A673 (cell line): ENCODE results near the gene EXOC4. TPM values are rescaled to one million over a fixed set of nuclear protein-coding genes. Genes with fewer than 3 reads are reported as not detected.
"Not testable (repeated sequence)": the region's sequence is repeated elsewhere in the genome, so short reads cannot be mapped to it uniquely, and the experiment has no call there.

Experiments
- BruUV-seq: library from RNA; stranded (reverse); fragments of 400-500 nt; replicated peaks from 2 replicates; lab custom pipeline; 2021; lab: Mats Ljungman, UMichigan
- CTCF ChIA-PET: fragments of 300-600 bp; sonication (Branson Sonifier 250); formaldehyde crosslinking; loops from one replicate; lab custom pipeline; 2022; ENCODE audit warnings: antibody characterized with exemption; lab: Charles Lee
- POLR2A ChIA-PET: fragments of 300-600 bp; sonication (Branson Sonifier 250); formaldehyde crosslinking; loops from one replicate; lab custom pipeline; 2022; ENCODE audit warnings: antibody characterized with exemption; ENCODE audit not compliant: low non-redundant PET; lab: Charles Lee
- DNase-seq: peaks from one replicate; pipeline ENCODE4 v3.0.0-alpha.2; 2015; ENCODE audit warnings: low spot score
- H3K27ac ChIP-seq: fragments of 200-600 bp; sonication (generic); 2 replicates; pipeline ENCODE4 v1.5.1; 2016; ENCODE audit warnings: mixed run types, low read depth, mild to moderate bottlenecking, mixed read lengths, antibody characterized with exemption, low read length; ENCODE audit not compliant: poor library complexity, severe bottlenecking
- H3K27me3 ChIP-seq: fragments of 200-600 bp; sonication (generic); replicated peaks from 2 replicates; pipeline ENCODE4 v1.6.1; 2017; ENCODE audit warnings: mixed run types, low read depth, mild to moderate bottlenecking, mixed read lengths, antibody characterized with exemption, low read length; ENCODE audit not compliant: insufficient read depth, poor library complexity
- H3K36me3 ChIP-seq: fragments of 200-600 bp; sonication (generic); 2 replicates; pipeline ENCODE4 v1.6.1; 2016; ENCODE audit warnings: mixed run types, mild to moderate bottlenecking, mixed read lengths, antibody characterized with exemption, low read length; ENCODE audit not compliant: insufficient read depth, poor library complexity, severe bottlenecking
- H3K4me1 ChIP-seq: fragments of 200-600 bp; sonication (generic); 2 replicates; pipeline ENCODE4 v1.6.1; 2017; ENCODE audit warnings: mixed run types, mild to moderate bottlenecking, mixed read lengths, antibody characterized with exemption, low read length; ENCODE audit not compliant: insufficient read depth, poor library complexity, severe bottlenecking
- H3K4me3 ChIP-seq: fragments of 200-600 bp; sonication (generic); 2 replicates; pipeline ENCODE4 v1.5.1; 2016; ENCODE audit warnings: low read depth, mixed run types, mild to moderate bottlenecking, mixed read lengths, low read length; ENCODE audit not compliant: poor library complexity, severe bottlenecking
- H3K9me3 ChIP-seq: fragments of 200-600 bp; sonication (generic); 2 replicates; pipeline ENCODE4 v1.6.1; 2016; ENCODE audit warnings: mixed run types, low read depth, mild to moderate bottlenecking, mixed read lengths, antibody characterized with exemption, low read length; ENCODE audit not compliant: poor library complexity, severe bottlenecking
- CTCF ChIP-seq: fragments of 300-800, 200-600 bp; sonication (generic); conservative IDR thresholded peaks from 2 replicates; pipeline ENCODE4 v1.5.1; 2017; ENCODE audit warnings: low read depth, mild to moderate bottlenecking, antibody characterized with exemption, low read length, moderate library complexity, mixed read lengths
- EZH2 ChIP-seq: fragments of 200-600 bp; sonication (generic); IDR thresholded peaks from 2 replicates; pipeline ENCODE4 v1.6.1; 2017; ENCODE audit warnings: borderline replicate concordance, low read depth, mild to moderate bottlenecking, mixed read lengths, antibody characterized with exemption, low read length; ENCODE audit not compliant: poor library complexity, severe bottlenecking
- intact Hi-C: fragments of 100-400 bp; cut with micrococcal nuclease; formaldehyde crosslinking; loops from one replicate; pipeline ENCODE4 v1.10.0; 2022; ENCODE audit not compliant: unreplicated experiment
- total RNA-seq: library from RNA; stranded (reverse); gene quantifications from 2 replicates; pipeline ENCODE4 v1.2.3, GENCODE V29; 2021

The EXOC4 gene
- total RNA-seq, 1 experiment from 2014 or later = 66.1 TPM

DNA sequence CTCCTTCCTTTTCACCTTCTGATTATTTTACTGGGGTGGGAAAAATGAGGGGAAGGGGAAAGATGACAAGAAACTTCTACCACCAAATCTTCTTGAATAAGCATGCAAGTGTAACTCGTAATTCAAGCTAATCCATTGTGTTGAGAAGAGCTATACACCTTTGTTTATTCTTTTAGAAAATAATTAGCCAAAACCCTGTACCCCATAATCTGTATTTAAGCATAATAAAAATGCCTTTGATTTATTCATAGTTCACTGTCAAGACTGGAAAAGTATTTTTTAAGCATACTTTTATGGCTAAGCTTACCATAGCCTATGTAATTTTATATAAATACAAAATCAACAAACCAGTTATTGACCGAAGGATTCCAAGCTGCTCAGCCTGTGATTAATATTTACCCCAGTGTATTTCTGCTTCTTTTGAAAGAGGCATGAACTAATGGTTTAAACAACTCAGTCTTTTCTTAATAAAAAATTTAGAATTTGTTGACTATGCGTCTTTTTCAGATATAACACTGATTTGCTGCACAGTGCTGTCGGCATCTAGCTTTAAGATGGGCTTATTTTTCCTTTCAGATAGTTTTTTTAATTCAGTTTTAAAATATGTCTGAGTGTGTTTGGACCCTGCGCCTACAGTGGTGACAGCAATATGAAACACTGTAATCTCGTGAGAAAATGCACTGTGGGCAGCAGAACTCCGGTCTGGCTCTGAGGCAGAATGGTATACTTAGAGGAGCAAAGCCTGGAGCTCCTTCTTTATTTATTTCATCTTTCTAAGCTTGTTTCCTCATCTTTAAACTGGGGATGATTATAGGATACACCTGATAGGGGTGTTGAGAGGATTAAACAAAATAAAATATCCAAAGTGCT lies 635.4 kb downstream of the EXOC4 start:
- BruUV-seq = no TSS peak
- ChIA-PET POLR2A (no interaction called here), CTCF (no interaction called here)
- intact Hi-C loops = no loop called here
- DNase-seq = no peak
- Histone ChIP-seq H3K27me3 (no peaks in the 10 kb centered on the region), H3K27ac (no peak overlapping the region), H3K4me1 (no peaks in the 10 kb centered on the region), H3K36me3 (no peaks in the 10 kb centered on the region), H3K4me3 (no peak overlapping the region), H3K9me3 (no peaks in the 10 kb centered on the region)
- no peak for TF ChIP-seq CTCF
- TF ChIP-seq EZH2 = no peak

GRCh38 chr7:133904776-133905175 lies 651.9 kb downstream of the EXOC4 start:
- no peaks in the 10 kb centered on the region for H3K27me3 ChIP-seq
- TF ChIP-seq CTCF (no peak), EZH2 (no peak)
- H3K36me3 ChIP-seq = no peaks in the 10 kb centered on the region
- no TSS peak for BruUV-seq
- peak; percentile 4 for DNase-seq
- H3K4me3 ChIP-seq = no peak overlapping the region
- no peaks in the 10 kb centered on the region for H3K9me3 ChIP-seq
- H3K4me1 ChIP-seq = no peaks in the 10 kb centered on the region
- POLR2A ChIA-PET = no interaction called here
- CTCF ChIA-PET = no interaction called here
- intact Hi-C loops = no loop called here
- no peak overlapping the region for H3K27ac ChIP-seq

GRCh38 chr7:133906553-133906952 lies 653.7 kb downstream of the EXOC4 start:
- H3K27ac ChIP-seq, DNase-seq, H3K4me1 ChIP-seq, H3K36me3 ChIP-seq, H3K27me3 ChIP-seq, POLR2A ChIA-PET, intact Hi-C loops, CTCF ChIA-PET, H3K4me3 ChIP-seq, BruUV-seq, H3K9me3 ChIP-seq: not testable (repeated sequence)

GRCh38 chr7:133910761-133911160 lies 657.9 kb downstream of the EXOC4 start:
- H3K27me3 ChIP-seq = no peaks in the 10 kb centered on the region
- ChIA-PET POLR2A (no interaction called here), CTCF (no interaction called here)
- H3K36me3 ChIP-seq = no peaks in the 10 kb centered on the region
- H3K4me1 ChIP-seq = no peaks in the 10 kb centered on the region
- H3K4me3 ChIP-seq = no peak overlapping the region
- TF ChIP-seq CTCF (no peak), EZH2 (no peak)
- intact Hi-C loops = no loop called here
- no peak overlapping the region for H3K27ac ChIP-seq
- no TSS peak for BruUV-seq
- DNase-seq = no peak
- no peaks in the 10 kb centered on the region for H3K9me3 ChIP-seq
